ENCODE data around the gene TUBB2A.

TUBB2A gene

DNA sequence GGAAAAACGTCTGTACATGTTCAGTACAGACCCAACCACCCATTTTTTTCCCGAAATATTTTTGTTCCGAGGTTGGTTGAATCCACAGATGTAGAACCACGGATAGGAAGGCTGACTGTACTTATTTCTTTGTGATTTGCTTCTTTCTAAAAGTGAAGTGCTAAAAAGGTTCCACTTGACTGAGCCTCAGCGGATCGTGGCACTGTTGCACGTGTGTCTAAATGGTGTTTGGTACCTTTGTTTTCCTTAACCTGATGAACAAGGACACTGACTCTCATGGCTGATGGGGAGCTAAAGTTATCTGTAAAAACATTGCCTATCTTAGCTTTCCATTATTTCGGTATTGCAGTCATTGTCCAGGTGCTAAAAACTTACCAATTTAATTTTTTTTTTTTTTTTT is 32.7 kb downstream of the TUBB2A start:
- DNase-seq (ENCODE audit: low read depth, low spot score): no peak

DNA sequence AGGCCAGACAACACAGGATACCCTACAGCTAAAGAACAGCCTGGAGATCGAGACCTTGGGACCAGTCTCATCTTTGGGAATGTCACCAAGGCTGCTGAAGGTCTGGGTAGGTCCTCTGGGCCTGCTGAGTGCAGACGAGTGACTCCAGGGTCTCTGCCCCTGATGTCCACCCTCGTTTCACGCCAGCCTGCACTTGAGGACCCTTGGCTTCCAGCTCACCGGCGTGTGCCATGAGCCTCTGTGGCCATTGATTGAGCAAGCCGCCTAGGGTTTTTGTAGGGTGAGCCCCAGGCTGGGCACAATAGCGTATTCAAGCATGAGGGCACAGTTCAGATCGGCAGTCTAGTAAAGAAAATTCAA is 34.5 kb downstream of the TUBB2A start:
- no peak for DNase-seq (ENCODE audit: low read depth, low spot score)

DNA sequence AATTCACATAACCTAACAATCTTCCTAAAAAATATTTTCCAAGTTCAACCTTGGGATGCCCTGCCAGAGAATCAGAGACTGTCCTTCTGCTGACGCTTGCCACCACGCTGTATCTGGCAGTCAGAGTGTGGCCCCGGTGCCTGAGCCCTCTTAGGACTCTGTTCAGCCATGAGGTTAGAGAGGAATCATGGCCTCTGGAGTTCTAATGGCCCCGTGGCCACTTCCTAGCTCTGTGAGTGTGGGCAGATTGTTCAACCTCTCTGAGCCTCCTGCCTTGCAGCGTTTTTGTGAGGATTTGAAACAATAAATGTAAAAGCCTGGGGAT is 36.6 kb downstream of the TUBB2A start:
- no peak for DNase-seq (ENCODE audit: low read depth, low spot score)

DNA sequence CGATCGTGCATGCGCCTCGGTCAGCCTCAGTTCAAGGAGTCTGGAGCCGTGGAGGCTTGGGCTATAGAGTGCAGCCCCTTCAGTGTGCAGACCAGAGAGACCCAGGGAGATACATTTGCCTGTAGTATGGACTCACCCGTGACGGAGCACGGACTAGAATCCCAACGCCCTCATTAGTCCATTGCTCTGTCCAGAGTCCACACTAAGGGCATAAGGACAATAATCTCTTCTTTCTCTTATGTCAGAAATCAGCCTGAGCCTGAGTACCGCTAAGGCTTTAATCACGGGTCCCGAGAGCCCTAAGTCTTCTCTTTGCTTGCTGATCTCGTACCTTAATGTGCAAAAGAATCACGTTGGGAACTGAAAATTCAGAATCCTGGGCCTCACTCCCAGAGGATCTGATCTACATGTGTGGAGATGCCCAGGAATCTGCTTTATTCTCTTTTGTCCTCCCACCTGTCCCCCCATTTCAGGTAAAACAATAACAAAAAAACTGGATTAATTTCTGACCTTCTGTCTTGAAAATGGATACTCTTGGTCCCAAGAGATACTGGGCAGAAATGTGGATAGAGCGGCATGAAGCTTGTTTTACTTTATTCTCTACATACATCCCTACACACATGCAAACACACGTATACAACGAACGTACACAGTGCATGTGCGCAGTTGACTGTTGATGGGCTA is 38.2 kb downstream of the TUBB2A start:
- no peak for DNase-seq (ENCODE audit: low read depth, low spot score)

DNA sequence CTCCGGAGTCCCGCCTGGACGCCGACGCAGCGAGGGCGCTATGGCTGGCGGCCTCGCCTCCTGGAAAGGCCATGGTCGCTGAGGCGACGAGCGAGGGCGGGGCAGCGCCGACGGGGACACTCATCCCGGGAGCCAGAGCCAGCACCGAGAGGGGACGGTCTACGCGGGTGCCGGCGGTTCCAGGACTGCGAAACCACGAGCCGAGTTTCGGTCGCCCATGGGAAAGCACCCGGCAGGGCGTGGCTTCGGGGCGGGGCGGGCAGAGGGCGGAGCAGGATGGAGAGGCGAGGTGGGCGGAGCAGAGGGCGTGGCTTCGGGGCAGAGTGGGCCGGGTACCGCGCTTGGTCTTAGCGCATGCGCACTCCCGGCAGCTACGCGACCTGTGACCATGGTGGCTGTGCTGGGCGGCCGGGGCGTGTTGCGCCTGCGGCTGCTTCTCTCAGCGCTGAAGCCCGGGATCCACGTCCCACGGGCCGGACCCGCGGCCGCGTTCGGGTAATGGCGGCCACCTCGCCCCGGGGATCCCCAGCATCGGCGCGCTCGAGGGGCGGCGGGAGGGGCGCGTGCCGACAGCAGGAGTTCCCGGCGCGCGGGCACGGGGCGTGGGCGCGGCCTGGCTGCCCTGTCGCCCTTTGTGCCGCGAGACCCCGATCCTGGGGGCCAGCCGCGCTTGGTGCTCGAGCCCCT is 38.8 kb downstream of the TUBB2A start, which contains the start of gene BPHL:
BPHL (plus strand) TSS at position 359 of the 687 bp plus-strand sequence; CDS start at position 389, 30 bp downstream.
- peak; percentile 100 for DNase-seq (ENCODE audit: low read depth, low spot score)

DNA sequence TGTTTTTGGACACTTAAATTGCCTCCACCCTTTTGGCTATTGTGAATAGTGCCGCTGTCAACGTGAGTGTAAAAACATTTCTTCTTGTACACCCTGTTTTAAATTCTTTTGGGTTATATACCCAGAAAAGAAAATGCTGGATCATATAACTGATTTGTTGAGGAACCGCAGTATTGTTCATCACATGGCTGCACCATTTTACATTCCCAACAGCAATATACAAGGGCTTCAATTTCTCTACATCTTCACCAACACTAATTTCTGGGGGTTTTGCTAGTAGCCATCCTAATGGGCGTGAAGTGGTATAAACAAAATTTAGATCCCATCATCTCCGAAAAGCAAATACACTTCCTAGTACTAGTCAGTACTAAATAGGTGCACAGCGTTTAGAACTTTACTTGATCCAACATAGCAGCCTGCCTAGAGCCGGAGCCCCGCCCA is 39.4 kb downstream of the TUBB2A start:
- no peak for DNase-seq (ENCODE audit: low read depth, low spot score)

DNA sequence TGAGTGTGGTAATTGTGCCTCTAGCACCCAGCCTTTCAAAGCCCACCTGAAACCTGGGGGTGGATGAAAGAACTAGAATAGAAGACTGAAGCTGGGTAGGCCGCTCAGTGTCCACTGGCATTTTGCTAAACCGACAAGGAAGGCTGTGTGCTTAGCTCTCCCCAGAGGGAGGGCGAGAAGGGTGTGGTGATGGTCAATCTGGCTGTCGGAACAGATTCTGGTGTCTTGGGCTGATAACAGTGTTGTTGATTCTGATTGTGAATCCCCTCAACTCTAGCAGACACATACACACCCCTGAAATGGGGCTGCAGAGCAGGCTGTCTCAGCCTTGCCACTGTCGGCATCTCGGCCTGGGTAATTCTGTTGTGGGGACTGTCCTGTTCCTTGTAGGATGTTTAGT is 43.0 kb downstream of the TUBB2A start:
- no peak for DNase-seq (ENCODE audit: low read depth, low spot score)

DNA sequence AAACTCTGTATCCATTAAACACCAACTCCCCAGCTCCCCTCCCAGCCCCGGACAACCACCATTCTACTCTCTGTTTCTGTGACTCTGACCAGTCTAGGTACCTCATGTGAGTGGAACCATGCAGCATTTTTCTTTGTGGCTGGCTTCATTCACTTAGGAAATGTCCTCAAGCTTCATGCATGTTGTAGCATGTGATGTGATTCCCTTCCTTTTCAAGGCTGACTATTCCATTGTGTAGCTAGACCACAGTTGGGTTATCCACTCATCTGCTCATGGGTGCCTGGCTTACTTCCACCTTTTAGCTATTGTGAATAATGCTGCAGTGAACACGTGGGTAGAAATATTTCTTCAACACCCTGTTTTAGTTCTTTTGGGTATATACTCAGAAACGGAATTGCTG is 47.6 kb downstream of the TUBB2A start:
- no peak for DNase-seq (ENCODE audit: low read depth, low spot score)

DNA sequence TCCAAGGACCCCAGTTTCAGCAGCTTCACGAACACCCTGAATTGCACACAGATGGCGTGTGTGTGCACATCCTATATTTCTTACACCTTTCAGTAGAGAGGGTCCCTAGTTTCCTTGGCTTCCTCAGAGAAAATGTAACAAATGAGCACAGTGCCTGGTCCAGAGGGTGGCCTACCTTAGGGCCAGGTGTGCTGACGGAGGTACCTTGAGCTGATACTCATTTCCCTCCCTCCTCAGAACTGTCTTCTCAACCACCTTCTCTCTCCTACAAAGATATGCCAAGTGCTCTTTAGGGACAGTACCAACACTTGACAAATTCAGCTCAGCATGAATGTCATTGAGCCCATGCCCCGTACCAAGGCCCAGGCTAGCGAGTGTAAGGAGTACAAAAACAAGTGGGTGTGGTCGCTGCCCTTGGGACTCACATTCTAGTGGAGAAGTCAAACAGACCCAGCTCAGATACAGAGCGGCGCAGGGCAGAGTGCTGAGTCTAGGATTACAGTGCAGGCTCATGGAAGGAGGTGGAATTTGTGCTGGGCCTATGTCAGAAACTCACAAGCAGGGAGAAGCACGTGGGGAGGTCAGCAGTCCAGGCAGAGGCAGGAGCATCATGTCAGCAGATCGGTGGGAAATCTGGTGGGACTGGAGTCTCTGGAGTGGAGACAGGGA is 48.5 kb downstream of the TUBB2A start:
- DNase-seq (ENCODE audit: low read depth, low spot score): no peak
